Fibroblast of skin of left quadriceps (primary cell): ENCODE measurements around the gene VAT1.
A peak's percentile ranks its signal among the peaks of the same experiment; 100 is the strongest.

Experiments
- DNase-seq, 2 experiments: peaks; one replicate each; pipeline ENCODE4 v3.0.0-alpha.2; 2013; ENCODE audit warnings: low read depth in 2 of 2

The VAT1 gene

GRCh38 chr17:43027091-43028032 is 5.2 kb upstream of the VAT1 start:
- DNase-seq: no peak

GRCh38 chr17:43026595-43026994 is 4.4 kb upstream of the VAT1 start:
- DNase-seq: no peak

- DNase-seq: no peak
Observed at GRCh38 chr17:43025766-43026537, 3.8 kb upstream of the VAT1 start.

GRCh38 chr17:43025290-43025657 is 3.1 kb upstream of the VAT1 start:
- no peak for DNase-seq

GRCh38 chr17:43024407-43025289 is 2.5 kb upstream of the VAT1 start, which contains the start of gene RND2:
Gene RND2, plus strand, starts transcription at chr17:43025231. Its CDS starts 117 bp downstream, at chr17:43025348.
- DNase-seq: peak; percentile 92 to 94

GRCh38 chr17:43020789-43021740 is 1.1 kb downstream of the VAT1 start:
- no peak for DNase-seq

- DNase-seq: no peak
Observed at GRCh38 chr17:43020030-43020621, 2.1 kb downstream of the VAT1 start.

GRCh38 chr17:43019418-43019817 is 2.8 kb downstream of the VAT1 start:
- no peak for DNase-seq

GRCh38 chr17:43018932-43019331 is 3.3 kb downstream of the VAT1 start:
- no peak for DNase-seq

GRCh38 chr17:43018008-43018853 is 4.0 kb downstream of the VAT1 start:
- no peak for DNase-seq

GRCh38 chr17:43016216-43016615 is 6.0 kb downstream of the VAT1 start:
- no peak for DNase-seq

GRCh38 chr17:43015579-43015978 is 6.6 kb downstream of the VAT1 start:
- DNase-seq: no peak

- no peak for DNase-seq
Observed at GRCh38 chr17:43014649-43015542, 7.3 kb downstream of the VAT1 start.

GRCh38 chr17:43014020-43014648 is 8.1 kb downstream of the VAT1 start:
- no peak for DNase-seq

- DNase-seq: no peak
Observed at GRCh38 chr17:43013296-43013695, 8.9 kb downstream of the VAT1 start.

- no peak for DNase-seq
Observed at GRCh38 chr17:43011728-43012472, 10.3 kb downstream of the VAT1 start.
